ENCODE data around the gene ST3GAL2. TPM values are rescaled to one million over a fixed set of nuclear protein-coding genes. Genes with fewer than 3 reads are reported as not detected.

The ST3GAL2 gene
- total and polyA plus RNA-seq, 9 of the 15 experiments (the other 6 are each of a cell fraction or from before 2014, with no cell fraction given), result 1.5 to 108 (median 34.3) TPM

GRCh38 chr16:70390774-70391173, 48.1 kb downstream of the ST3GAL2 start:
- Histone ChIP-seq H3K9ac (ENCODE audit: insufficient read depth in 1 of 2, low read depth in 2 of 2, low read length in 2 of 2) (no peak overlapping the region), H3K4me2 (ENCODE audit: insufficient read depth, low read length) (no peak overlapping the region), H3K4me1 (replicated peaks in 1 of 2; ENCODE audit: control insufficient read depth in 2 of 2, insufficient read depth in 2 of 2, low read length in 2 of 2) (peaks cover 2 to 12% of the 10 kb centered on the region in 2 experiments; a peak in 4 of 5 replicates), H2AFZ (ENCODE audit: low read depth, low read length) (no peak overlapping the region), H3K9me3 (replicated peaks; ENCODE audit: control insufficient read depth, insufficient read depth, low read depth, low read length) (no peaks in the 10 kb centered on the region), H3K27ac (ENCODE audit: extremely low read depth, low read depth, low read length) (no peak overlapping the region), H3K9me1 (ENCODE audit: control insufficient read depth, insufficient read depth, low read length) (peaks cover 2% of the 10 kb centered on the region), H3K36me3 (ENCODE audit: control insufficient read depth, insufficient read depth, low read length) (peaks cover 86% of the 10 kb centered on the region), H3K4me3 (no peak overlapping the region), H3K27me3 (ENCODE audit: control insufficient read depth in 2 of 2, insufficient read depth in 2 of 2, low read length in 2 of 2) (no peaks in the 10 kb centered on the region), H3K79me2 (ENCODE audit: control insufficient read depth, insufficient read depth, low read length) (peaks cover 32% of the 10 kb centered on the region), H4K20me1 (replicated peaks; ENCODE audit: control insufficient read depth, insufficient read depth, low read length) (peaks cover 10% of the 10 kb centered on the region; the same call in 1 of the 2 replicates)
- CTCF ChIA-PET (ENCODE audit: low intra/inter-chr PET ratio), result no interaction called here
- POLR2A ChIA-PET, result interaction anchor here (0.6 to 1.2 kb wide), 3 partner anchors 12 to 1292 kb away, joined by 3 to 4 read pairs (median 4); no protein-coding TSS in a partner anchor
- WGBS (ENCODE audit: insufficient coverage, low coverage, missing lambda C conversion rate), result 96% methylated on average over 5 of the region's 5 CpGs
- DNase-seq (ENCODE audit: extremely low read depth in 1 of 4, low spot score in 3 of 4), result no peak
- no peak for ATAC-seq
- in situ Hi-C loops (cut with MboI), result loop anchor here (10.0 kb wide), 1 partner anchor 74 kb away; no protein-coding TSS in a partner anchor
- TF ChIP-seq HDAC8 (tag; IDR thresholded peaks at IDR 0.05) (no peak), ZNF3 (CRISPR knock-in tag; IDR thresholded peaks at IDR 0.05) (no peak), SP2 (IDR thresholded peaks at IDR 0.05; ENCODE audit: extremely low read depth, low read depth, low read length, poor library complexity, severe bottlenecking) (no peak), MCM2 (IDR thresholded peaks at IDR 0.05; ENCODE audit: low read depth) (no peak), POLR2AphosphoS5 (IDR thresholded peaks at IDR 0.05; ENCODE audit: control insufficient read depth, insufficient read depth, low read depth, low read length) (peak; percentile 17; the same call in 1 of the 2 replicates), ZNF740 (CRISPR knock-in tag; IDR thresholded peaks at IDR 0.05) (no peak), ZNF740 (tag; IDR thresholded peaks at IDR 0.05) (no peak), POLR2AphosphoS2 (IDR thresholded peaks at IDR 0.05; ENCODE audit: low read length) (peak; percentile 74; the same call in 1 of the 2 replicates), MIER1 (IDR thresholded peaks at IDR 0.05; ENCODE audit: low read depth) (no peak), ADNP (tag; IDR thresholded peaks at IDR 0.05) (no peak), MED1 (CRISPR knock-in tag; IDR thresholded peaks at IDR 0.05; ENCODE audit: borderline replicate concordance) (no peak), GATAD2A (IDR thresholded peaks at IDR 0.05) (no peak), GATAD2B (IDR thresholded peaks at IDR 0.05; ENCODE audit: borderline replicate concordance) (no peak), HDAC3 (IDR thresholded peaks at IDR 0.05; ENCODE audit: borderline replicate concordance, partially characterized antibody) (no peak), KDM4B (IDR thresholded peaks at IDR 0.05; ENCODE audit: borderline replicate concordance in 2 of 2, low read depth in 1 of 2) (no peak), RBM22 (IDR thresholded peaks at IDR 0.05; ENCODE audit: low read depth, low read length, poor library complexity, severe bottlenecking) (peak; percentile 42), SP1 (CRISPR knock-in tag; IDR thresholded peaks at IDR 0.05) (no peak), CSDE1 (IDR thresholded peaks at IDR 0.05) (no peak)
- FAIRE-seq, result no peak
- BruUV-seq (replicated peaks), result no TSS peak
- intact Hi-C loops (cut with micrococcal nuclease), result no loop called here

All from K562 (cell line).